IMR-90 (cell line): ENCODE data around the gene TBX4. TPM values are rescaled to one million over a fixed set of nuclear protein-coding genes. Genes with fewer than 3 reads are reported as not detected.

ENCODE experiments used
- ATAC-seq: fragments of 200-7000 bp; cut with Tn5 transposase; 2 replicates; pipeline ENCODE4 v1.9.1; 2020; ENCODE audit warnings: low read depth, mild to moderate bottlenecking, moderate library complexity
- BruUV-seq: library from RNA; stranded (reverse); fragments of 400-500 nt; replicated peaks from 2 replicates; lab custom pipeline; 2021; lab: Mats Ljungman, UMichigan
- CTCF ChIA-PET: fragments of 300-600 bp; formaldehyde crosslinking; extraction: SDS; loops from one replicate; lab custom pipeline; 2021; ENCODE audit warnings: antibody characterized with exemption; lab: Yijun Ruan, JAX
- POLR2A ChIA-PET: fragments of 300-600 bp; sonication (Branson Sonifier 250); formaldehyde crosslinking; loops from one replicate; lab custom pipeline; 2022; ENCODE audit warnings: antibody characterized with exemption; ENCODE audit not compliant: unreplicated experiment; lab: Charles Lee
- DNase-seq: peaks from one replicate; pipeline ENCODE4 v3.0.0; 2013
- H2AFZ ChIP-seq: replicated peaks from 2 replicates; pipeline ENCODE3; 2013; ENCODE audit warnings: low read length, mild to moderate bottlenecking; ENCODE audit not compliant: poor library complexity
- H2AK5ac ChIP-seq: 2 replicates; pipeline ENCODE4 v1.6.1; 2013; ENCODE audit warnings: low read depth, low read length, inconsistent platforms
- H2AK9ac ChIP-seq: replicated peaks from 2 replicates; pipeline ENCODE3; 2013; ENCODE audit warnings: mild to moderate bottlenecking, low read depth, low read length, moderate library complexity; ENCODE audit not compliant: poor library complexity
- H2BK120ac ChIP-seq: 2 replicates; pipeline ENCODE4 v1.6.1; 2013; ENCODE audit warnings: low read depth, low read length, inconsistent platforms
- H2BK15ac ChIP-seq: 3 replicates; pipeline ENCODE4 v1.6.1; 2013; ENCODE audit warnings: low read depth, low read length, inconsistent platforms
- H2BK20ac ChIP-seq: 2 replicates; pipeline ENCODE4 v1.6.1; 2013; ENCODE audit warnings: low read depth, mild to moderate bottlenecking, inconsistent platforms, low read length, moderate library complexity
- H2BK5ac ChIP-seq: 2 replicates; pipeline ENCODE4 v1.6.1; 2013; ENCODE audit warnings: mild to moderate bottlenecking, low read depth, low read length, inconsistent platforms; ENCODE audit not compliant: poor library complexity, severe bottlenecking
- H3K14ac ChIP-seq: replicated peaks from 2 replicates; pipeline ENCODE4 v1.6.1; 2013; ENCODE audit warnings: low read depth, low read length, inconsistent platforms
- H3K18ac ChIP-seq: 2 replicates; pipeline ENCODE4 v1.6.1; 2013; ENCODE audit warnings: low read depth, low read length, control low read depth
- H3K23ac ChIP-seq: 2 replicates; pipeline ENCODE4 v1.6.1; 2013; ENCODE audit warnings: low read depth, low read length, inconsistent platforms
- H3K27ac ChIP-seq: 2 replicates; pipeline ENCODE4 v1.5.1; 2013; ENCODE audit warnings: mild to moderate bottlenecking, control low read depth, low read length; ENCODE audit not compliant: insufficient read depth
- H3K27me3 ChIP-seq: 2 replicates; pipeline ENCODE4 v1.6.1; 2013; ENCODE audit warnings: low read length; ENCODE audit not compliant: control insufficient read depth, insufficient read depth
- H3K36me3 ChIP-seq: 2 replicates; pipeline ENCODE4 v1.6.1; 2013; ENCODE audit warnings: low read length, mixed read lengths; ENCODE audit not compliant: control insufficient read depth, insufficient read depth
- H3K4ac ChIP-seq: 2 replicates; pipeline ENCODE4 v1.6.1; 2013; ENCODE audit warnings: low read depth, low read length, inconsistent platforms
- H3K4me1 ChIP-seq: 2 replicates; pipeline ENCODE4 v1.6.1; 2013; ENCODE audit warnings: low read length, mixed read lengths; ENCODE audit not compliant: control insufficient read depth, insufficient read depth
- H3K4me2 ChIP-seq: 2 replicates; pipeline ENCODE4 v1.6.1; 2013; ENCODE audit warnings: low read depth, mild to moderate bottlenecking, control low read depth, low read length, moderate library complexity
- H3K4me3 ChIP-seq: 2 replicates; pipeline ENCODE4 v1.5.1; 2013; ENCODE audit warnings: low read depth, mild to moderate bottlenecking, control low read depth, low read length, moderate library complexity; ENCODE audit not compliant: insufficient read depth
- H3K56ac ChIP-seq: 2 replicates; pipeline ENCODE4 v1.6.1; 2013; ENCODE audit warnings: low read length, inconsistent platforms; ENCODE audit not compliant: insufficient read depth; ENCODE audit errors: extremely low read depth
- H3K79me1 ChIP-seq, 2 experiments: 2 replicates each; pipeline ENCODE4 v1.6.1; 2013; ENCODE audit warnings: low read length in 2 of 2, inconsistent platforms in 1 of 2, low read depth in 1 of 2
- H3K9ac ChIP-seq: 2 replicates; pipeline ENCODE4 v1.6.1; 2013; ENCODE audit warnings: low read depth, low read length, control low read depth
- H3K9me1 ChIP-seq: 2 replicates; pipeline ENCODE4 v1.6.1; 2013; ENCODE audit warnings: low read length, inconsistent platforms; ENCODE audit not compliant: insufficient read depth
- H3K9me3 ChIP-seq: 2 replicates; pipeline ENCODE4 v1.6.1; 2013; ENCODE audit warnings: low read length; ENCODE audit not compliant: control insufficient read depth, insufficient read depth
- H4K20me1 ChIP-seq: 2 replicates; pipeline ENCODE4 v1.6.1; 2013; ENCODE audit warnings: low read length, inconsistent platforms; ENCODE audit not compliant: insufficient read depth
- H4K5ac ChIP-seq: 2 replicates; pipeline ENCODE4 v1.6.1; 2013; ENCODE audit warnings: mild to moderate bottlenecking, low read depth, low read length, control low read depth
- H4K8ac ChIP-seq, 2 experiments: 2 replicates each; pipeline ENCODE4 v1.6.1; 2013; ENCODE audit warnings: low read depth in 2 of 2, low read length in 2 of 2, control low read depth in 1 of 2, inconsistent platforms in 1 of 2
- H4K91ac ChIP-seq: 2 replicates; pipeline ENCODE4 v1.6.1; 2013; ENCODE audit warnings: low read depth, low read length, inconsistent platforms; ENCODE audit not compliant: insufficient read depth
- CEBPB ChIP-seq: IDR thresholded peaks from 2 replicates; pipeline ENCODE4 v1.6.1; 2012; ENCODE audit warnings: low read depth, low read length, improper control_type of control experiment
- MAFK ChIP-seq: IDR thresholded peaks from 2 replicates; pipeline ENCODE4 v1.6.1; 2012; ENCODE audit warnings: low read depth, low read length, improper control_type of control experiment
- WGBS, 2 experiments: methylation state at CpG; one replicate each; pipeline versions ENCODE4 v1.1.5 to v1.1.7; 2013; ENCODE audit warnings: missing lambda C conversion rate in 2 of 2; ENCODE audit not compliant: insufficient read length in 1 of 2; ENCODE audit errors: extremely low coverage in 2 of 2; 5-methylcytosine and 5-hydroxymethylcytosine counted together
- dilution Hi-C: fragments of 300-500 bp; cut with HindIII; formaldehyde crosslinking; loops from one replicate; pipeline ENCODE4 v1.14.3; 2018; ENCODE audit warnings: low sequenced_read_pairs; ENCODE audit not compliant: unreplicated experiment
- in situ Hi-C: fragments of 300-500 bp; cut with MboI; formaldehyde crosslinking; loops from 3 replicates; pipeline ENCODE4 v1.14.3; 2019; ENCODE audit warnings: low sequenced_read_pairs, inconsistent platforms, mixed read lengths
- intact Hi-C: fragments of 100-400 bp; cut with micrococcal nuclease; formaldehyde crosslinking; loops from 2 replicates; pipeline ENCODE4 v1.10.0; 2022
- polyA plus RNA-seq, 3 experiments: library from polyadenylated mRNA; depleted of rRNA; stranded (reverse); fragments of >200 nt; gene quantifications; 2 replicates each; pipeline ENCODE4 v1.2.3, GENCODE V29; 2012; ENCODE audit warnings: low replicate concordance in 1 of 3
- total RNA-seq: library from RNA; depleted of rRNA; stranded (reverse); fragments of >200 nt; gene quantifications from 2 replicates; pipeline ENCODE4 v1.2.3, GENCODE V29; 2012

Gene TBX4
- total and polyA plus RNA-seq, 2 of the 4 experiments (the other 2 are of a cell fraction): 0.05 TPM; not detected in 1

DNA sequence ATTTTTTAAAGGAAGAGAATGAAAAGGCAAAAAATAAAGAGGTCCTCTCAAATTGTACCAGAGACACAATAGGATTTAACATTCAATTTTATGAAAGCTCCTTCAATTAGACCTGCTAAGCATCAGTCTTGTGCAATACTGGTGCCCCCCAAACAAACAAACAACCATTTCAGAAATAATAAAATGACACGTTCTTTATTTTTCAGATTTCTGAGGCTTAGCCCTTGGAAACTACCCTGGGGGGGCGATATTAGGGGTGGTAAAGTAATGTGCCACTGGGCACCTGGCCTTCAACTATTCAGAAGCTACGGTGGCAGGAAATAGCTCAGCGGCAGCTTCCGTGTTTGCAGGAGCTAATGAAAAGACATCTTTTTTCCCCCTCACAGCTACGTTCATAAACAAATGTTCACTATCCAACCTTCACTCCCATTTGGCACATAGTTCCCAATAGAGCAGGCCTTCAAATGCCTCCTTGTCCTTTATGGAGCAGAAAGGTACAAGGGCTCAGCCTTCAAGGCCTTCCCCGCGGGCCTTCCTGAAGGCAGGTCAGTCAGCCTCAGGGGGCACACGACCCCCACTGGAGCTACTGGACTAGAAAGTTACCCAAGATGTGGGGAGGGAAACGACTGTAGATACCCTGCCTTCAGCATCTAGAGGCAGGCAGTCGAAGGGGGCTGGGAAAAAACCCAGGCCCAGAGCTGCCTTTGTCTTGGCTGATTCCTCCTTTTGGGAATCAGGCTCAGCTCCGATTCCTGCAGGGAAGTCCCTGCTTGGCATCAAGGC, 44.1 kb downstream of the TBX4 start:
- H2BK15ac ChIP-seq: no peak overlapping the region
- no peak overlapping the region for H2AFZ ChIP-seq
- H3K27me3 ChIP-seq: no peaks in the 10 kb centered on the region
- H2AK5ac ChIP-seq: no peak overlapping the region
- no peak overlapping the region for H3K4me3 ChIP-seq
- no peak overlapping the region for H3K56ac ChIP-seq
- H4K8ac ChIP-seq: no peak overlapping the region
- no peak overlapping the region for H3K4ac ChIP-seq
- no peak overlapping the region for H4K5ac ChIP-seq
- no peaks in the 10 kb centered on the region for H4K20me1 ChIP-seq
- H2BK120ac ChIP-seq: no peak overlapping the region
- H3K23ac ChIP-seq: no peak overlapping the region
- TF ChIP-seq MAFK: no peak
- TF ChIP-seq CEBPB: 0 out of 2 replicates have a peak, but pooled peaks have one; percentile 30
- no peaks in the 10 kb centered on the region for H3K79me1 ChIP-seq
- intact Hi-C loops: no loop called here
- H3K18ac ChIP-seq: no peak overlapping the region
- H4K91ac ChIP-seq: no peak overlapping the region
- no peaks in the 10 kb centered on the region for H3K9me3 ChIP-seq
- no peak overlapping the region for H2AK9ac ChIP-seq
- no peak overlapping the region for H2BK20ac ChIP-seq
- peaks cover 7% of the 10 kb centered on the region for H3K4me1 ChIP-seq
- H3K9me1 ChIP-seq: 0 out of 2 replicates have a peak, but pooled peaks cover 2% of the 10 kb centered on the region
- ChIA-PET CTCF (no interaction called here), POLR2A (no interaction called here)
- in situ Hi-C loops: no loop called here
- H3K9ac ChIP-seq: no peak overlapping the region
- DNase-seq: no peak
- no peaks in the 10 kb centered on the region for H3K36me3 ChIP-seq
- 57% methylated on average over 2 of the region's 12 CpGs; no CpG with 5 or more reads in 1 of the 2 experiments for WGBS, 2 experiments
- H3K4me2 ChIP-seq: no peak overlapping the region
- ATAC-seq: no peak
- H2BK5ac ChIP-seq: no peak overlapping the region
- no TSS peak for BruUV-seq
- no peak overlapping the region for H3K14ac ChIP-seq
- H3K27ac ChIP-seq: no peak overlapping the region
- dilution Hi-C loops: no loop called here
